HFFc6 (cell line): ENCODE results near the gene NUP98. TPM values are rescaled to one million over a fixed set of nuclear protein-coding genes. Genes with fewer than 3 reads are reported as not detected.

Experiments
- DNase-seq: peaks from one replicate; pipeline ENCODE4 v3.0.0-alpha.2; 2018
- H3K27ac Mint-ChIP-seq: 2 replicates; pipeline ENCODE4 v1.8.0; 2020; ENCODE audit warnings: mild to moderate bottlenecking, mixed read lengths
- H3K27me3 Mint-ChIP-seq: 2 replicates; pipeline ENCODE4 v1.8.0; 2021; ENCODE audit warnings: mild to moderate bottlenecking, moderate library complexity, mixed read lengths; ENCODE audit not compliant: insufficient read depth
- H3K36me3 Mint-ChIP-seq: 2 replicates; pipeline ENCODE4 v1.8.0; 2021; ENCODE audit warnings: low read depth, mixed read lengths
- H3K4me1 Mint-ChIP-seq: 2 replicates; pipeline ENCODE4 v1.8.0; 2020; ENCODE audit warnings: low read depth, mixed read lengths
- H3K4me3 Mint-ChIP-seq: 2 replicates; pipeline ENCODE4 v1.8.0; 2020; ENCODE audit warnings: mild to moderate bottlenecking, moderate library complexity, mixed read lengths
- H3K9me3 Mint-ChIP-seq: 2 replicates; pipeline ENCODE4 v1.8.0; 2020; ENCODE audit warnings: mild to moderate bottlenecking, mixed read lengths
- total RNA-seq, 6 experiments: library from RNA; stranded (reverse); fragmentation: NEBNext Ultra II Directional; extraction: Animal tissue kit (Norgen Biotek cat#: 25700); gene quantifications; 2 replicates in 1 of 6; 3 replicates in 5 of 6; pipeline ENCODE4 v1.2.3, GENCODE V29; 2021
- TF ChIP-seq, protein P1 (sequence below): fragments of 200-600 bp; sonication (generic); IDR thresholded peaks from 2 replicates; pipeline ENCODE4 v1.5.0; 2021; ENCODE audit warnings: antibody characterized with exemption, mild to moderate bottlenecking

The NUP98 gene
- total RNA-seq, 6 experiments from 2014 or later = 81.4 to 96.7 (median 85.6) TPM

DNA sequence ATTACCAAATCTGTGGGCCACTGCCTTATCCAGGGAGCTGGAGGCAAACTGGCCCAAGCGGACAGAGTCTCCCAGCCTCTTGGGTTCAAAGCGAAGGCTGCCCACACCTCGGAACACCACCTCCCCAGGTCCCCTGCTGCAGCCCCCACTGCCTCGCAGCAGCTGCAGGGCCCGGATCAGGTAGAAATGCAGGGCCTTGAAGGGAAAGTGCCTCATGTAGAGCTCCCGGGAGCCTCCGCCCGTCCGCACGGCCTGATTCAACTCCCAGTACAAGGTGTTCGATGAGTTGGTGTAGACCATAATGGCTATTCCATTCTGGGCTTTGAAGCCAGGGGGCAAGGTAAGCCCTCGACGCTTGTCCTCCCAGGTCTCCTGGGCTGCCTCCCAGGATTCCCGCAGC lies 157.5 kb downstream of the NUP98 start:
- peaks cover 5% of the 10 kb centered on the region; the same call in 1 of the 2 replicates for H3K4me1 Mint-ChIP-seq
- H3K4me3 Mint-ChIP-seq = no peak overlapping the region
- H3K36me3 Mint-ChIP-seq = no peaks in the 10 kb centered on the region; the same call in 1 of the 2 replicates
- H3K27ac Mint-ChIP-seq = no peak overlapping the region
- no peak for DNase-seq
- TF ChIP-seq, protein P1, sequence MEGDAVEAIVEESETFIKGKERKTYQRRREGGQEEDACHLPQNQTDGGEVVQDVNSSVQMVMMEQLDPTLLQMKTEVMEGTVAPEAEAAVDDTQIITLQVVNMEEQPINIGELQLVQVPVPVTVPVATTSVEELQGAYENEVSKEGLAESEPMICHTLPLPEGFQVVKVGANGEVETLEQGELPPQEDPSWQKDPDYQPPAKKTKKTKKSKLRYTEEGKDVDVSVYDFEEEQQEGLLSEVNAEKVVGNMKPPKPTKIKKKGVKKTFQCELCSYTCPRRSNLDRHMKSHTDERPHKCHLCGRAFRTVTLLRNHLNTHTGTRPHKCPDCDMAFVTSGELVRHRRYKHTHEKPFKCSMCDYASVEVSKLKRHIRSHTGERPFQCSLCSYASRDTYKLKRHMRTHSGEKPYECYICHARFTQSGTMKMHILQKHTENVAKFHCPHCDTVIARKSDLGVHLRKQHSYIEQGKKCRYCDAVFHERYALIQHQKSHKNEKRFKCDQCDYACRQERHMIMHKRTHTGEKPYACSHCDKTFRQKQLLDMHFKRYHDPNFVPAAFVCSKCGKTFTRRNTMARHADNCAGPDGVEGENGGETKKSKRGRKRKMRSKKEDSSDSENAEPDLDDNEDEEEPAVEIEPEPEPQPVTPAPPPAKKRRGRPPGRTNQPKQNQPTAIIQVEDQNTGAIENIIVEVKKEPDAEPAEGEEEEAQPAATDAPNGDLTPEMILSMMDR = no peak
- H3K27me3 Mint-ChIP-seq = peaks cover 77% of the 10 kb centered on the region
- no peaks in the 10 kb centered on the region for H3K9me3 Mint-ChIP-seq

DNA sequence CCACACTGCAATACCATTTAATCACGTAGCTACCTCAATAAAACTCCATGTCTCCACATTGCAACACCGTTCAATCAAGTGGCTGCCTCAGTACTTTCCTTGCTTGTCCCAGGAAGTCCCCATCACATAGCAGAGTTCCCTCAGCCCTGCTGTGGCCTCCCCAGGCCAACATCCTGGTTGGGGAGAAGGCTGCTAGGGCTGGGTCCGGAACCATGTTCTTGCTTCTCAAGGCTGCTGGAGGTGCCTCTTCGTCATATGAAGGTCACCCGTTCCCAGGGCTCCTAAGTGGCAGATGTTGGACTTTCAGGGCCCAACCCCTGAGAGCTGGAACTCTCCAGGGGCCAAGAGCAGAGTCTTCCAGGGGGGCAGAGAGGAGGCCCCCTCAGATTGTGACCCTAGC lies 158.8 kb downstream of the NUP98 start:
- Mint-ChIP-seq H3K36me3 (no peaks in the 10 kb centered on the region; the same call in 1 of the 2 replicates), H3K4me3 (no peak overlapping the region), H3K9me3 (no peaks in the 10 kb centered on the region), H3K27me3 (peaks cover 68% of the 10 kb centered on the region), H3K27ac (no peak overlapping the region), H3K4me1 (peaks cover 5% of the 10 kb centered on the region; the same call in 1 of the 2 replicates)
- no peak for DNase-seq
- TF ChIP-seq, protein P1 = no peak

DNA sequence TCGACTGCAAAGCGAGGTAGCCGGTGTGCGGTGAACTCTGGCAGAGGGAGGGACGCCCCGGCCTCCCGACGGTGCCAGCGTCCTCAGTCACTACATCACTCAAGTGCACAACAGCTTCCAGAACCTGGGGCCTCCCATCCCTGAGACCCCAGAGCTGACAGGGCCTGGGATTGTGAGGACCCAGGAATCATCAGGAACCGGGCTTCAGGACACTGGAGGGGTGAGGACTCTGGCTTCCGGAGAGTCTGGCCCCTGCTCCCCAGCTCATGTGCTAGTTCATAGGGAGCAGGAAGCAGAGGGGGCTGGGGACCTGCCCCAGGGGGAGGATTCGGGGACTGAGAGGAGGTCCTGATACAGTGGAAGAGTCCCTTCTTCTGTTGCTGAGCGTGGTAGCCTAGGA lies 160.2 kb downstream of the NUP98 start:
- Mint-ChIP-seq H3K4me3 (no peak overlapping the region), H3K27me3 (peaks cover 59% of the 10 kb centered on the region), H3K36me3 (no peaks in the 10 kb centered on the region; the same call in 1 of the 2 replicates), H3K9me3 (no peaks in the 10 kb centered on the region), H3K27ac (no peak overlapping the region), H3K4me1 (no peaks in the 10 kb centered on the region)
- DNase-seq = no peak
- TF ChIP-seq, protein P1 = no peak

DNA sequence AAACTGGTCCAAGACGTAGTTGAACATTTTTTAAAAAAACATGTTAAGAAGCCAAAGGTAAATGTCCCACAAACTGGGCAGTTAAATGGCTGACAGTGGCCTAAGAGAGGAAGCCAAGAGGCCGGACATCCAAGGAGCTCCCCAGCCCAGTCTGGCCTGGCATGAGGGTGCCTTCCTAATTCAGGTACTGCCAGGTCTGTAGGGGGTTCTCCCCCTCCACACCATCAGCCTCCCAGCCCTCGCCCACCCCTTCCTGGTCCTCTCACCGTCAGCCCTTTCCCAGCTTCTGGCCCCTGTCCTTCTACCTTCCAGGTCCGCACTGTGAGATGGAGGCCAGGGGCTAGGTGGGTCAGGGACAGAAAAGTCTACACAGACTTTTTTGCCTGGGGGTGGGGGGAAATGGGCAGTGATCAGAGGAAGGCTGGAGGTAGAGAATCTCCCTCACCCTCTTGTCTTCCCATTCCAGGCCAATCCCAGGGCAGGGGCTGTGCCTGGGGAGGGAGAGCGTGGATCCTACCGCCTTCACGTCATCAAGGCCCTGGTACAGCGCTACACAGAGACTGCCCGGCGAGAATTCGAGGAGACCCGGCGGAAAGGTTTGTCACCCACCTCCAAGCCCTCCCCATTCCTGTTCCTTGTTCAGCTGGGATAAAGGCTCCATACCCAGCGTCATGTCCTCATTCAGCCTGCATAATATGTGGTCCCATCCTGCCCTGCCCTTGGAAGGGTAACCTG lies 161.5 kb downstream of the NUP98 start:
- H3K36me3 Mint-ChIP-seq = no peaks in the 10 kb centered on the region
- no peak overlapping the region for H3K27ac Mint-ChIP-seq
- TF ChIP-seq, protein P1 = no peak
- H3K27me3 Mint-ChIP-seq = peaks cover 54% of the 10 kb centered on the region
- H3K4me1 Mint-ChIP-seq = peaks cover 6% of the 10 kb centered on the region; the same call in 1 of the 2 replicates
- H3K9me3 Mint-ChIP-seq = no peaks in the 10 kb centered on the region
- no peak for DNase-seq
- H3K4me3 Mint-ChIP-seq = no peak overlapping the region

DNA sequence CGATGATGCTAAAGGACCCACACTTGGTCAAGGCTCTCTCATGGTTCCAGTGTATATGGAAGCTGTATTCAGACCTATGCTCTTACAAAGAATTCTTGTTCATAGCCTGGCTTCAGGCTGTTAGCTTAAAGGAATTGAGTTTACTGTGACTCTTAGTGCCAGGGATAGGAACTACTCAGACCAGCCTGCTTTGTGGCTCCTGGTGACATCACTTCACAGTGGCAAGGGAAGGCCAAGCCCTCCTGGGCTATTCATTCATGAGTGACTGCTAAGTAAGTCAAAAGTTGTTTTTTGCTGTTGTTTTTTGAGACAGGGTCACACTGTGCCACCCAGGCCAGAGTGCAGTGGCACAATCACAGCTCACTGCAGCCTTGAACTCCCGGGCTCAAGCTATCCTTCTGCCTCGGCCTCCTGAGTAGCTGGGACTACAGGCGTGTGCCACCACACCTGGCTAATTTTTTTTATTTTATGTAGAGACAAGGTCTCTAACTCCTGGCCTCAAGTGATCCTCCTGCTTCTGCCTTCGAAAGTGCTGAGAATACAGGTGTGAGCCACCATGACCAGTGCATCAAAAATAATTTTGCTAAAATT lies 165.2 kb downstream of the NUP98 start:
- TF ChIP-seq, protein P1 = no peak
- H3K27ac Mint-ChIP-seq = no peak overlapping the region
- H3K9me3 Mint-ChIP-seq = no peaks in the 10 kb centered on the region; the same call in 1 of the 2 replicates
- no peak for DNase-seq
- H3K36me3 Mint-ChIP-seq = no peaks in the 10 kb centered on the region
- H3K4me3 Mint-ChIP-seq = no peak overlapping the region
- peaks cover 26% of the 10 kb centered on the region for H3K27me3 Mint-ChIP-seq
- H3K4me1 Mint-ChIP-seq = peaks cover 6% of the 10 kb centered on the region; the same call in 1 of the 2 replicates
